ENCODE results near the gene KIF26B.

KIF26B gene

GRCh38 chr1:245679821-245680780 lies 525.3 kb downstream of the KIF26B start:
- no peak for DNase-seq (ENCODE audit: low read depth in 2 of 2)

GRCh38 chr1:245682638-245683628 lies 528.1 kb downstream of the KIF26B start:
- no peak for DNase-seq (ENCODE audit: low read depth in 2 of 2)

- DNase-seq (ENCODE audit: low read depth in 2 of 2) = no peak
Observed at GRCh38 chr1:245683676-245684075, 528.9 kb downstream of the KIF26B start.

GRCh38 chr1:245684166-245684565 lies 529.4 kb downstream of the KIF26B start:
- no peak for DNase-seq (ENCODE audit: low read depth in 2 of 2)

- DNase-seq (ENCODE audit: low read depth in 2 of 2) = no peak
Observed at GRCh38 chr1:245684571-245684970, 529.8 kb downstream of the KIF26B start.

- DNase-seq (ENCODE audit: low read depth in 2 of 2) = no peak
Observed at GRCh38 chr1:245685111-245685810, 530.5 kb downstream of the KIF26B start.

- DNase-seq (ENCODE audit: low read depth in 2 of 2) = no peak
Observed at GRCh38 chr1:245686006-245686405, 531.2 kb downstream of the KIF26B start.

- no peak for DNase-seq (ENCODE audit: low read depth in 2 of 2)
Observed at GRCh38 chr1:245686446-245687030, 531.8 kb downstream of the KIF26B start.

GRCh38 chr1:245687152-245687635 lies 532.4 kb downstream of the KIF26B start:
- no peak for DNase-seq (ENCODE audit: low read depth in 2 of 2)

GRCh38 chr1:245687636-245688535 lies 533.1 kb downstream of the KIF26B start:
- DNase-seq (ENCODE audit: low read depth in 2 of 2) = no peak

GRCh38 chr1:245688536-245689453 lies 534.0 kb downstream of the KIF26B start:
- DNase-seq (ENCODE audit: low read depth in 2 of 2) = no peak

- no peak for DNase-seq (ENCODE audit: low read depth in 2 of 2)
Observed at GRCh38 chr1:245690156-245690690, 535.4 kb downstream of the KIF26B start.

GRCh38 chr1:245690946-245691541 lies 536.3 kb downstream of the KIF26B start:
- no peak for DNase-seq (ENCODE audit: low read depth in 2 of 2)

- DNase-seq (ENCODE audit: low read depth in 2 of 2) = no peak
Observed at GRCh38 chr1:245691897-245692296, 537.1 kb downstream of the KIF26B start.

GRCh38 chr1:245692318-245692717 lies 537.5 kb downstream of the KIF26B start:
- no peak for DNase-seq (ENCODE audit: low read depth in 2 of 2)

- DNase-seq (ENCODE audit: low read depth in 2 of 2) = no peak
Observed at GRCh38 chr1:245693116-245693793, 538.5 kb downstream of the KIF26B start.

GRCh38 chr1:245693941-245694752 lies 539.4 kb downstream of the KIF26B start:
- DNase-seq (ENCODE audit: low read depth in 2 of 2) = no peak
